Measurements from ENCODE around the gene TNNI3. TPM values are rescaled to one million over a fixed set of nuclear protein-coding genes. Genes with fewer than 3 reads are reported as not detected.
A peak's percentile ranks its signal among the peaks of the same experiment; 100 is the strongest.
"Not testable (repeated sequence)": the region's sequence is repeated elsewhere in the genome, so short reads cannot be mapped to it uniquely, and the experiment has no call there.

Gene TNNI3
- 1.2 and 4.5 TPM in 2 replicates for total RNA-seq (2014; rRNA removed; shearing (Covaris generic))
- polyA plus RNA-seq (2014; cell fraction: nucleus; rRNA removed), result 4.6 and 30.9 TPM in 2 replicates

DNA sequence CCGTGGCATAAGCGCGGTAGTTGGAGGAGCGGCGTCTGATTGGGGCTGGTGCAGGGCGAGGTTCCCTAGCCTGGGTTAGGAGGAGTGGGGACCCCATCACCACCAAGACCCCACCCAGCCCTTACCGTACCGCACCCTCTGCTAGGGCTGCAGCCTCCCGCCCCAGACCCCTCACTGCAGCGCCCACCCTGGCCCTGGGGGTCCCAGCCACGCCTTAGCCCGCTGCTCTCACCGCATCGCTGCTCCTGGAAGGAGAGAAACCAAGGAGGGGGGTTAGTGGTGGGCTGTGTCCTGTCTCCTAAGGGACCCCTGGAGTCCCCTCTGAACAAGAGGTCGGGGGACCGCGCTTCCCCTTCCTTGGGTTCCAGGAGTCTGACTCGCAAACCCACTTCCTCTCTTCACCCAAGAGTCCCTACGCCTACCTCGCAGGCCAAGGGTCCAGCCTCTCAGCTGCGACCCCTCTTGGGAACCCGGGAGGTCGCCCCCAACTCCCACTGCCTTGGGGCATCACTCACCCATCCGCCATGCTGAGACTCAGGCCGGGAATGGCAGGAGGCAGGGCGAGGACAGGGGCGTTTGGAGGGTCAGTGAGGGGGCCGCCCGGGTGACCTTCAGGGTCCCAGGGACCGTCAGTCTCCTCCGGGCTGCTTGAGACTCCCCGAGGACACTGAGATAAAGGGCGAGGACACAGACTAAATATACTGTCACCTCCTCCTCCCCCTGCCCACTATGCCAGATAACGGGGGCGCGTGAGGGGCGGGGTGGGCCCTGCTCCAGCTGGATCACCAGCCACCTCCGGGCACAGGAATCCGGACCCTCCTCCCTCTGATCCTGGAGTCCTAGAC lies at the start of gene TNNI3:
TNNI3 (minus strand) TSS at position 669 of the 845 bp plus-strand sequence; CDS start at position 526, 143 bp downstream.
- no peak for DNase-seq (ENCODE audit: extremely low read depth, low read depth)

- DNase-seq (ENCODE audit: extremely low read depth, low read depth), result peak; percentile 80
Observed at GRCh38 chr19:55206664-55207500, 49.4 kb upstream of the TNNI3 start.

DNA sequence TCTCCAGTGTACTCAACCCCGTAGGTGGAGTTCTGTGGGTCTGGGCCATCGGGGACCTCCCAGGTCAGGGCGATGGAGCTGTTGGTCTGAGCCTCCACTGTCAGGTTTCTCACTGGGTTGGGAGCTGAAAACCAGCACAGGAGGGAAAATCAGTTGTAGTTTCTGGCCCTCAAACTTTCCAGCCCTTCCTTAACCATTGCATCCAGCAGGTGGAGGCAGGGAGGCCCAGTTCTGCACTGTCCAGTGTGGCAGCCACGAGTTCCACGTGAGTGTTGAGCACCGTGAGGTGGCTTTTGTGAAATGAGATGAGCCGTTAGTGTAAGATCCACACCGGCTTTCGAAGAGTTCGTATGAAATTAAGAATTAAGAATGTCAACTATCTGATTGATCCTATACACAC lies 44.7 kb upstream of the TNNI3 start:
- DNase-seq (ENCODE audit: extremely low read depth, low read depth), result not testable (repeated sequence)

DNA sequence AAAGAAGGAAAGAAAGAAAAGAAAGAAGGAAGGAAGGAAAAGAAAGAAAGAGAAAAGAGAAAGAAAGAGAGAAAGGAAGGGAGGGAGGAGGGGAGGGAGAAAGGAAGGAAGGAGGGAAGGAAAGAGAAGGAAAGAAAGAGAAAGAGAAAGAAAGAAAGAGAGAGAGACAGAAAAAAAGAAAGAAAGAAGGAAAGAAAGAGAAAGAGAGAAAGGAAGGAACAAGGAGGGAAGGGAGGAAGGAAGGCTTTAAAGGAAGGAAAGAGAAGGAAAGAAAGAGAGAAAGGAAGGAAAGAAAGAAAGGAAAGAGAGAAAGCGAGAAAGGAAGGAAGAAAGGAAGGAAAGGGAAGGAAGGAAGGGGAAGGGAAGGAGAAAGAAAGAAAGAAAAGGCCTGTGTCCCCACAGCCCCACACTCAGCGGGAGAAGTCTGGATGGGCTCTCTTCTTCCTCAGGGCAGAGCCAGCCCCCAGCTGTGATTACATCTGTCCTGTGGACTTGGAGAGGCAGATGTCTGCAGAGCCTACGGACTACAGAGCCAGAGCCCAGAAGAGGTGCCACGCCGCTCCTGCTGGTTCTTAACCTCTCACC lies 42.2 kb upstream of the TNNI3 start:
- no peak for DNase-seq (ENCODE audit: extremely low read depth, low read depth)

- no peak for DNase-seq (ENCODE audit: extremely low read depth, low read depth)
Observed at GRCh38 chr19:55198651-55199050, 41.1 kb upstream of the TNNI3 start.

GRCh38 chr19:55197528-55197927 lies 40.0 kb upstream of the TNNI3 start:
- no peak for DNase-seq (ENCODE audit: extremely low read depth, low read depth)

DNA sequence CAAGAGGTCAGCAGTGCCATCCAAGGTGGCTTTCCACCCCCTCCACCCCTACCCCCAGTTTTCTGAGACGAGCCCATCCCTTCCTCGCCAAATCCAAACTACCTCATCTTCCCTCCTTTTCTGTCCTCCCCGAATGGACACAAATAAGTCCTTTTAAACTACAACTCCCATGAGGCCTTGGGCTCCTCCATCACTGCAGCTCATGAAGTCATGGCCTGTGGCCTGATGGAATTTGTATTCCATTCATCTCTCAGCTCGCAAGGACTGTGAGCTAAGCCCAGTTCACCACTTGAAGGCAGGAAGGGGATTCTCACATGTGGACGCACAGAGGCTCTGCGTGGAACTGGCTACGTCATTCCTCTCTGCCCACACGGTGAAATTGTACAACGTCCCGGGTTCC lies 39.3 kb upstream of the TNNI3 start:
- DNase-seq (ENCODE audit: extremely low read depth, low read depth), result no peak

DNA sequence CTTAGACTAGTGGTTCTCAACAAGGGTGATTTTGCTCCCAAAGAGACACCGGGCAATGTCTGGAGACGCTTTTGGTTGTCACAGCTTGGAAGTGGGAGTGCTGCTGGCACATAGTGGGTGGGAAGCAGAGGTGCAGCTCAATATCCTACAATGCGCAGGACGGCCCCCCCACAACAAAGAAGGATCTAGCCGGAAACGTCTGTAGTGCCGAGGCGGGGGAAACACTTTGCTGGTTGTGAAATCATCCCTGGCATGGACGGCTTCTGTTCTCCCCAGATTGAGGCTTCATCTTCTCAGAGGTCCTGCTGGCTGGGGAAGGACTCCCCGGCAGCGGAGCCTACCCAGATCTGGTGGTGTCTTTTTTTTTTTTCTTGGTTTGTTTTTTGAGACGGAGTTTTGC lies 35.9 kb upstream of the TNNI3 start:
- DNase-seq (ENCODE audit: extremely low read depth, low read depth), result no peak

DNA sequence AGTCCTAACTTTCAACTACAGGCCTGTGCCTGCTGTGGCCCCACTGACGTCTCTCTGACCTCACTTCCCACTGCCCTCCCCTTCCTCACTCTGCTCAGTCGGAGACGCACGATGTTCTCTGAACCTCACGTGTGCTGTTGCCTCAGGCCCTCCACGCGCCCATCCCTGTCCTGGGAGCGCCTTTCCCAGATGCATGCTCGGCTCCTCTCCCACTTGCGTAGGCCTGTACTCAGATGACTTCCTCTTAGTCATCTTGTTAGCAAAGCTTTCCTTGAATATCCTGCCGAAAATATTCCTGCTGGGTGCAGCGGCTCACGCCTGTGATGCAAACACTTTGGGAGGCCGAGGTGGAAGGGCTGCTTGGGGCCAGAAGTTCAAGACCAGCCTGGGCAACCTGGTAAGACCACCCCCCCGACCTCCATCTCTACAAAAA lies 31.9 kb upstream of the TNNI3 start:
- DNase-seq (ENCODE audit: extremely low read depth, low read depth), result peak; percentile 94

- no peak for DNase-seq (ENCODE audit: extremely low read depth, low read depth)
Observed at GRCh38 chr19:55188625-55189024, 31.1 kb upstream of the TNNI3 start.

- no peak for DNase-seq (ENCODE audit: extremely low read depth, low read depth)
Observed at GRCh38 chr19:55186080-55186479, 28.5 kb upstream of the TNNI3 start.

- DNase-seq (ENCODE audit: extremely low read depth, low read depth), result no peak
Observed at GRCh38 chr19:55181740-55182139, 24.2 kb upstream of the TNNI3 start.

DNA sequence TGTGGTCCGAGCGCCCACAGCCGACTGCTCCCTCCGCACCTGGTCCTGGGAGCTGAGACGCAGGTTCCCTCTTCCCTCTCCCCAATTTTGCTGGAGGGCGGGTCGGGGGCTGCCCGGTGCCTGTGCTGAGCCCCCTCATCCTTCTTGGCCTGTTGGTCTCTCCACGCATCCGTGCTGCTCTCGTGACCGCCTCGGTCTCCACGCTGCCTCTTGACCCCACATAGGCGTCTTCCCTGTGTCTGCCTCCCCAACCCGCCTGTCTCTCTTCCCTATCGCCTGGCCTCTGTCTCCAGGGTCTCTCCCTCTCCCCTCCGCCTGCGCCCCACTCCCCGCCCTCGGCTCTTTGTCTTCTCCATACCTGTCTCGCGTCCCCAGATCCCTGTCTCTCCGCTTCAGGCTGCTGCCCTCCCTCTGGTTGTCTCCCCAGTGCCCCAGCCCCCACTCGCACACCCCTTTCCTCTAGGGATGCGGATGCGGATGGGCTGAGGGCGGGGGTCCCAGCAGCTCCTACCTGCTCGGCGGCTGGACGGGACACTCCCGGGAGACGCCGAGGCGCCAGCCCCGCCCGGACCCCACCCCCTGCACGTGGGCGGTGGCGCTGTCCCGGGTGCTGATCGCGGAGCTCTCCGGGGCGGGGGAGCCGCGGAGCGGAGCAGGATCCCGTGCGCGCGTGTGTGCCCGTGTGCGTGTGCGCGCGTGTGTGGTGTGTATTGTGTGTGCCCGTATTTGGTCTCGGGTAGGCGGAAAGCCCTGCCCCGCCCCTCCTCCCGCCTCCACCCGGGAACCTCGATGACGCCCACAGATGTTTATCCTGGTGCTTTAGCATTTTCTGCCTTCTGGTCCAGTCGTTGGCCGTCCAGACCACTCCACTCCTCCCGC lies 22.3 kb upstream of the TNNI3 start, which contains the start of gene SYT5:
SYT5 (minus strand) TSS at position 684 of the 879 bp plus-strand sequence. CDS start 1,248 bp downstream, outside the sequence.
- peak; percentile 14 for DNase-seq (ENCODE audit: extremely low read depth, low read depth)

- DNase-seq (ENCODE audit: extremely low read depth, low read depth), result peak; percentile 22
Observed at GRCh38 chr19:55178781-55179599, 21.5 kb upstream of the TNNI3 start.

- DNase-seq (ENCODE audit: extremely low read depth, low read depth), result no peak
Observed at GRCh38 chr19:55176076-55176475, 18.5 kb upstream of the TNNI3 start.

DNA sequence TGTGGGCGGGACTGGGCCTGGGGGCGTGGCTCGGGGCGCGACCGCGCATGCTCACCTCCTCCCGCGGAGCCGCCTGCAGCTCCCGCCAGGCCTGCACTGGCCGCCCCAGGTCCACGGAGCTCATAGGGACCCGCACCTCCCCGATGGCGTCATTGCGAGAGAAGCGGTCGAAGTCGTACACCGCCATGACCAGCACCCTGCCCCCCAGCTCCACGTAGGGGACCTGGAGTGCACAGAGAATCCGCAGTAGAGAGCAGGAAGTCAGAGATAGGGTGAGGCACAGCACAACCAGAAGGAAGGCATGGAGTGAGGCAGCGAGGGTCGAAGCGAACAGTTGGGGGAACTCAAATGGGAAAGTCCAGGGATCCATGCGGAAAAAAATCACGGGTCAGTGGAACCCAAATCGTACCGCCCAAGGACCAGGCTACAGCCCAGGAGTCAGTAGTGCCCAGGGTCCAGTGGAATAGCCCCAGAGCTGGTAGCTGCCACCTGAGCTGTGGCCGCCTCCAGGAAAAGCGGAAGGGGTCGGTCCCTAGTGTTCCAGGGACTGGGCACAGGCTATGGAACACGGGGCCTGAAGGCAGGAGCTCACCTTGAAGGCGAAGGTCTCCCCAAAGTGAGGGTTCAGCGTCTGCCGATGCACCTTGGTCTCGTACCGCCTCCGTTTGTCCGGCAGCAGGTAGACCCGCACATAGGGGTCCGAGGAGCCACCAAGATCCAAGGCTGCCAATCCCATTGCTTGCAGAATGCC lies 17.8 kb upstream of the TNNI3 start:
- DNase-seq (ENCODE audit: extremely low read depth, low read depth), result no peak

GRCh38 chr19:55174425-55175116 lies 17.0 kb upstream of the TNNI3 start:
- no peak for DNase-seq (ENCODE audit: extremely low read depth, low read depth)

All from NCI-H460 (cell line).